Skeletal muscle cell (primary cell): ENCODE measurements around the gene ZBTB22.
A peak's percentile ranks its signal among the peaks of the same experiment; 100 is the strongest.
"Not testable (repeated sequence)": the region's sequence is repeated elsewhere in the genome, so short reads cannot be mapped to it uniquely, and the experiment has no call there.

ENCODE experiments used
- DNase-seq: peaks from one replicate; pipeline ENCODE4 v3.0.0-alpha.2; 2010; ENCODE audit warnings: low read depth
- H3K4me3 ChIP-seq: 2 replicates; pipeline ENCODE4 v1.5.1; 2011; ENCODE audit warnings: low read depth, mild to moderate bottlenecking, control low read depth, low read length, moderate library complexity

Gene ZBTB22

GRCh38 chr6:33288141-33288920 lies 29.2 kb downstream of the ZBTB22 start:
- DNase-seq = no peak
- H3K4me3 ChIP-seq = peak overlapping the region; percentile 97

- DNase-seq = no peak
- H3K4me3 ChIP-seq = no peak overlapping the region
Observed at GRCh38 chr6:33286946-33287914, 30.3 kb downstream of the ZBTB22 start.

- H3K4me3 ChIP-seq, DNase-seq: not testable (repeated sequence)
Observed at GRCh38 chr6:33285214-33285613, 32.3 kb downstream of the ZBTB22 start.

- no peak overlapping the region for H3K4me3 ChIP-seq
Observed at GRCh38 chr6:33280539-33280938, 37.0 kb downstream of the ZBTB22 start.

GRCh38 chr6:33279971-33280511 lies 37.5 kb downstream of the ZBTB22 start:
- no peak for DNase-seq
- no peak overlapping the region for H3K4me3 ChIP-seq

More at GRCh38 chr6:33280539-33280938, 37.0 kb downstream of the ZBTB22 start:
- no peak for DNase-seq

GRCh38 chr6:33279257-33279695 lies 38.3 kb downstream of the ZBTB22 start:
- no peak for DNase-seq
- H3K4me3 ChIP-seq = no peak overlapping the region

GRCh38 chr6:33278810-33279209 lies 38.7 kb downstream of the ZBTB22 start:
- H3K4me3 ChIP-seq = no peak overlapping the region
- DNase-seq = no peak

- DNase-seq = no peak
- H3K4me3 ChIP-seq = no peak overlapping the region
Observed at GRCh38 chr6:33278392-33278741, 39.2 kb downstream of the ZBTB22 start.

GRCh38 chr6:33277663-33278391 lies 39.7 kb downstream of the ZBTB22 start:
- peak overlapping the region; percentile 43 for H3K4me3 ChIP-seq
- DNase-seq = no peak

- no peak for DNase-seq
- H3K4me3 ChIP-seq = peak within 1 kb of the TSS; percentile 43
Observed at GRCh38 chr6:33276864-33277662, 40.5 kb downstream of the ZBTB22 start, which contains the start of gene B3GALT4. Gene B3GALT4 (plus strand): TSS chr6:33277123. CDS start chr6:33277420, 297 bp downstream.

GRCh38 chr6:33276581-33276863 lies 41.0 kb downstream of the ZBTB22 start:
- no peak for DNase-seq
- H3K4me3 ChIP-seq = peak overlapping the region; percentile 43

GRCh38 chr6:33275795-33276580 lies 41.6 kb downstream of the ZBTB22 start:
- H3K4me3 ChIP-seq = peak overlapping the region; percentile 43
- DNase-seq = not testable (repeated sequence)

GRCh38 chr6:33273924-33274902 lies 43.3 kb downstream of the ZBTB22 start:
- peak overlapping the region; percentile 98 for H3K4me3 ChIP-seq

GRCh38 chr6:33273129-33273923 lies 44.2 kb downstream of the ZBTB22 start:
- peak overlapping the region; percentile 98 for H3K4me3 ChIP-seq
- DNase-seq = no peak

More at GRCh38 chr6:33273924-33274902, 43.3 kb downstream of the ZBTB22 start:
- DNase-seq = no peak

- no peak for DNase-seq
- H3K4me3 ChIP-seq = peak overlapping the region; percentile 98
Observed at GRCh38 chr6:33272275-33273128, 45.0 kb downstream of the ZBTB22 start.
